ENCODE measurements around the gene SMAD6. TPM values are rescaled to one million over a fixed set of nuclear protein-coding genes. Genes with fewer than 3 reads are reported as not detected.

Gene SMAD6
- polyA plus RNA-seq, 1 donor: 7.5 TPM

GRCh38 chr15:66704019-66704802, 2.2 kb downstream of the SMAD6 start:
- no peak for DNase-seq

GRCh38 chr15:66704803-66705153, 2.7 kb downstream of the SMAD6 start:
- DNase-seq: no peak

GRCh38 chr15:66705277-66706146, 3.5 kb downstream of the SMAD6 start:
- no peak for DNase-seq

GRCh38 chr15:66706225-66706732, 4.2 kb downstream of the SMAD6 start:
- DNase-seq: no peak

GRCh38 chr15:66706840-66707239, 4.8 kb downstream of the SMAD6 start:
- DNase-seq: no peak

- peak; percentile 74 for DNase-seq
Measured at GRCh38 chr15:66707310-66708082, 5.5 kb downstream of the SMAD6 start.

- no peak for DNase-seq
Measured at GRCh38 chr15:66708389-66708788, 6.4 kb downstream of the SMAD6 start.

GRCh38 chr15:66709884-66710283, 7.8 kb downstream of the SMAD6 start:
- DNase-seq: no peak

- DNase-seq: no peak
Measured at GRCh38 chr15:66711260-66711659, 9.2 kb downstream of the SMAD6 start.

GRCh38 chr15:66711862-66712261, 9.8 kb downstream of the SMAD6 start:
- no peak for DNase-seq

- DNase-seq: no peak
Measured at GRCh38 chr15:66713843-66714508, 11.9 kb downstream of the SMAD6 start.

GRCh38 chr15:66714543-66714981, 12.5 kb downstream of the SMAD6 start:
- no peak for DNase-seq

- DNase-seq: no peak
Measured at GRCh38 chr15:66715181-66715624, 13.2 kb downstream of the SMAD6 start.

- DNase-seq: no peak
Measured at GRCh38 chr15:66715720-66716655, 14.0 kb downstream of the SMAD6 start.

GRCh38 chr15:66716656-66717020, 14.6 kb downstream of the SMAD6 start:
- DNase-seq: no peak

GRCh38 chr15:66718220-66718988, 16.4 kb downstream of the SMAD6 start:
- DNase-seq: no peak

- DNase-seq: no peak
Measured at GRCh38 chr15:66719471-66719870, 17.4 kb downstream of the SMAD6 start.

- DNase-seq: no peak
Measured at GRCh38 chr15:66720206-66721010, 18.4 kb downstream of the SMAD6 start.

GRCh38 chr15:66721020-66721419, 19.0 kb downstream of the SMAD6 start:
- DNase-seq: no peak
